ENCODE results near the gene TIPARP. TPM values are rescaled to one million over a fixed set of nuclear protein-coding genes. Genes with fewer than 3 reads are reported as not detected.

The TIPARP gene, protein sequence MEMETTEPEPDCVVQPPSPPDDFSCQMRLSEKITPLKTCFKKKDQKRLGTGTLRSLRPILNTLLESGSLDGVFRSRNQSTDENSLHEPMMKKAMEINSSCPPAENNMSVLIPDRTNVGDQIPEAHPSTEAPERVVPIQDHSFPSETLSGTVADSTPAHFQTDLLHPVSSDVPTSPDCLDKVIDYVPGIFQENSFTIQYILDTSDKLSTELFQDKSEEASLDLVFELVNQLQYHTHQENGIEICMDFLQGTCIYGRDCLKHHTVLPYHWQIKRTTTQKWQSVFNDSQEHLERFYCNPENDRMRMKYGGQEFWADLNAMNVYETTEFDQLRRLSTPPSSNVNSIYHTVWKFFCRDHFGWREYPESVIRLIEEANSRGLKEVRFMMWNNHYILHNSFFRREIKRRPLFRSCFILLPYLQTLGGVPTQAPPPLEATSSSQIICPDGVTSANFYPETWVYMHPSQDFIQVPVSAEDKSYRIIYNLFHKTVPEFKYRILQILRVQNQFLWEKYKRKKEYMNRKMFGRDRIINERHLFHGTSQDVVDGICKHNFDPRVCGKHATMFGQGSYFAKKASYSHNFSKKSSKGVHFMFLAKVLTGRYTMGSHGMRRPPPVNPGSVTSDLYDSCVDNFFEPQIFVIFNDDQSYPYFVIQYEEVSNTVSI
- 89.9 and 103 TPM in 2 replicates for total RNA-seq (2014; rRNA removed)
- 32.7 TPM for polyA plus RNA-seq (2012)

DNA sequence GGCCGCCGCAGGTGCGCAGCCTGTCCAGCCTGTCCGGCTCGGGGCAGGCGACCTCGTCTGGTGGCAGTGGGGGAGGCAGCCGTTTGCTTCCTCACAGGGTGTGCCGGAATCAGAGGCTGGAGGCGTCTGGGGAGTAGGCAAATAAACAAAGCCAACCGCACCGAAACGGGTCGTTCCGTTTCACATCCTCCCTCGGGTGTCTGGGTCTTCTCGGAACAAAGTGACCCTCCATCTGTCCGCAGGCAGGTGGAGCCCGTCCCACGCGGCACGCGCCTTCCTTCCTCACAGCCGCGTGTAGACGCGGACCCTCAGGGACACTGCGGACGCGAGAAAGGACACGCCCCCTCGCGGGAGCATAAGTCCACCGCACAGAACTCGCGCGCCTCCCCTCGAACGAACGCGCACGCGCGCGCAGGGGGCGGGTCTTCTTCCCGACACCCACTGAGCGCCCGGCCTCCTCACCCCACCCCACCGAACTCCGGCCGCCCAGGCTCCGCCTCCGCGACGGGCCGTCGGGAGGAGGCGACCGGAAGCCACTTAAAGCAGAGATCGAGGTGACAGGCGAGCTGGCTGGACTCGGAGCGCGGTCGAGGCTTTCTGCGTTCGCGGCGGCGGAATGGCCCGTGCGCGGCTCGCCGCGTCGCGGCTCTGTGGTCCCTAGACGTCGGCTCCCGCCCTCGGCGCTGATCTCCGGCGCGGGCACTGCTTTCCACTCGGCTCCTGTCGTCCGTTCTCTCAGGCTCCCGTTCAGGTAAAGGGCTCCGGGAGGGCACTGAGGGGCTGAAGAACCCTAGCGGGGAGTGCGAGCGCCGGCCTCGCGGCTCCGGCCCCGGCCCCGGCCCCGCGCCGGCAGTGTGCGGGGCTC lies at the start of gene TIPARP:
TIPARP (plus strand) TSS at position 545 of the 865 bp plus-strand sequence. CDS start 3,108 bp downstream, outside the sequence.
- DNase-seq (ENCODE audit: low read depth), result peak; percentile 98

DNA sequence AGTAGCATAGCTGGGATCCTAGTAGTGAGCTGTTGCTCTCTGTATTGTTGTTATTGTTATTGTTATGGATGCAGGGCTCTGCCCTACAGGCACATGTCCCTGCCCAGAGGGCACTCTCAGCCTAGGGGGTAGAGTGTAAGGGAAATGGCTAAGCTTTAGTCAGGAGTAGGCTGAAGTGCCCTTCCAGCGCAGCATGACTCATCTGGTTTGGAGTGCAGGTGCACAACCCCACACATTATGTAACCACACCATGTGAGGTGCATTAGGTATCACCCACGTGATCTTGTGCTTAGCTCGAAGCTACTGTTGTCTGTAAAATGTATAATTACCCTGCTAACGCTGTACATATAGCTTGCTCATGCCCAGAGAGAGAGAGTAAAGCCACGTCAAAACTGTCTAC lies 48.3 kb upstream of the TIPARP start:
- DNase-seq (ENCODE audit: low read depth), result no peak

DNA sequence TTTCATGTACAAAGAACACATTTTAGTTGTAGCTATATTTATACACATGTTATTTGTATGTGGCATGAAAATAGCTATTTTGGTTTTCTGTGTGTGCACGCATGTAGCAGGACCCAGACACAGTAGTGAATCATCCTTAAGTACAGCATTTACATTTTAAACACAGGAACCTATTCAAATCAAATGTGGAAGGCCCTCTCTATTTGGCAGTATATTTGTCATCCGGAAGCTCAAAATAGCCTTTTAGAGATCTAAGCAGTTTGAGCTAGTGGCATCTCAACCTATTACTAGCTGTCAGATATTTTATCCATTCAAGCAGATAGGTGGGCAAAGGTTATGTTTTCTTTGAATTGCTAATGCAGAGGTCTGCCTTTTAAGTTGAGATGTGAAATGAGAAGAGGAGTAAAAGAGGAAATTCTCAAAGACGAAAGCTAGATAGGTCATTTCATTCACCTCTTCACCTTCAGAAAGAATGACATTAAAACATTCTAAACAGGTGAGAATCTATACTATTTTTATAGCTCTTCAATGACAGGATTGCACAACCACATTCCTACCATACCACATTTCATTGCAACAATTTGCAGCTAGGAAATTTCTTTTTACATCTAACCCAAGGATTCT lies 46.3 kb upstream of the TIPARP start:
- DNase-seq (ENCODE audit: low read depth), result no peak

DNA sequence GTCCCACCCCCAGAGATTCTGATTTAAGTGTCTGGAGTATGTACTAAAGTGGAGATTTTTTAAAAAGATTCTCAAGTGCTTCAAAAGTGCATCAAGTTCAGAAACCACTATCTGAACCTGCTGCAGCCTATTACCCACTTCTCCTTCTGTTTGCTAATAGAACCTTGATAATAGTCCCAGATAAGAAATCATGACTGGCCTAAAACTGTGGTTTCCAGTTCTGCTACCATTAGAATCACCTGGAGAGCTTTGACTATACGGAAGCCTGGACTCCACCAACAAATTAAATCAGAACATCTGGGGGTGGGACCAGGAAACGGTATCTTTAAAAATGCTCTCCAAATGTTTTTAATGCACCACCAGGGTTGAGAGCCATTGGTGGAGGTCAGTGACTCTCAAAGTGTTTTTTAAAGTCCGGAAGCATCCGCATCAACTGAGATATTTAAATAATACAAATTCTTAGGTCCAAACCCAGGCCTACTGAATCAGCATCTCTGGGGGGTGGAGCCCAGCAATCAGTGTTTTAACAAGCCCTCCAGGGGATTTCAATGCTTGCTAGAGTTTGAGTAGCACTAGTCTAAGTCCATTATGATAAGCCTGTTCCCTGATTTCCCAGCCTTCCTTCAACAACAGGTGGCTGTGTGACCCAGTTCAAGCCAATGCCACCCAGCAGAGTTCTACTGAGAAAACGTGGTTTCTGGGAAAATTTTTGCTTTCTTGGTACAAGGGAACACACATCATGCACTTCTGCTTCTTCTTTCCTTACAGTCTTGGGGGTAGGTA lies 45.4 kb upstream of the TIPARP start:
- DNase-seq (ENCODE audit: low read depth), result peak; percentile 49

DNA sequence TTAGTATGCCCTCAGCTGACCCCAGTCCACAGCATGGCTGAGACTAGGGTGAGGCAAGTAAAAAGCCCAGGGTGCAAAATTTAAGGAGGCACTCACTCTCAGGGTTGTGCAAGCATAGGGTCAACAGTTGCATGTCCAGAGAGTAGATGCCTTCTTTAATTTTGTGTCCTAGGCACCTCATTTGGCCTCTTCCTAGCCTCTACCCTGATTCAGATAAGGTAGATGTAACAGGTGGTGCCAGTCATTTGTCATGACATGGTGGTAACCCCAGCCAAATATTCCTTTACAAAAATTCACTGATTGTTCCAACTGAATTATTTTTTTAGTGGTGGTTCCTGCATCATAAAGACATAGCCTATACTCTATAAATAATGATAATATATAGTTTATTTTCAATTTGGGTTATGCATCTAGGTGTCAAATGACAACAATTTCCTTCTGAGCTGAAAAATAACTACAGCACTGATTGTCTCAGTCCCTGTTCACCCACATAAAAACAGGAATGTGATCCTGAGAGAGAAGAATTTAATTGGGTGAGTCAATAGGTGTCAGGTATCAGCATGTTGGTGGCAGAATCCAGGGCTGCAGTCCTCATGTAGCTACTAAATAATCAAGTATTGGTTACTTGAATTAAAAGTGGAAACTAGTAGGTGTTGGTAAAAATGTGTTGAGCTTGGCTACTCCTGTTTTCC lies 44.2 kb upstream of the TIPARP start:
- DNase-seq (ENCODE audit: low read depth), result peak; percentile 78

DNA sequence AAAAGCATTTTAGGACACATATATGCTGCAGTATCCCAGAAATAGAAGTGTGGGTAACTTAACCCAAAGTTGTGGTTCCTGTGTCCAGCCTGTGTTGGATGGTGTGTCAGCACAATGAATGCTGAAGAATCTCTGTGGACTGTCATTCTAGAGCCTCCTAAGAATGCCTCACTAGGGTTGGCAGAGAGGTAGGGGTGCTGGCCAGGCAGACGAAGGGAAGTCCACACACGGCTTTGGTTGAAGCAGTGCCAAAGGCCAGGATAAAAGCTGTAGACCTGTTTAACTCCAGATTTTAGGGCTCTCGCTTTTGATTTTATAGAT lies 43.7 kb upstream of the TIPARP start:
- DNase-seq (ENCODE audit: low read depth), result peak; percentile 83

DNA sequence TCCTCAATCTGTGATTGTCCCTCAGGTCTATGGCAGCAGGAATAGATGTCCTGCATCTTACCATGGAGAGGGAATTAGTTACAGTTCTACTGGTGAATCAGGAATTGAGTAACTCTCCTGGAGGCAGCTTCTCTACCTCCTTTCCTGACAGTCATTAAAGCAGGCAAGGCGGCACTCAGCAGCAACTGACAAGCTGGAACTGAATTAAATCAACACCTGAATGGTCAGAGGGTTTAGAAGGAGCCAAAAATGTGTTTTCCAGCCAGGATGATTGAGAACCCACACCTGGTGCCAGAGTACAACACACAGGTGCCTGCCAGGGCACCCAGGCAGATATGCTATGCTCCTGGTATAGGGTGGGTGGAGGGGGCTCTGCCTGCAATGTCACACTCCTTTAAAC lies 43.1 kb upstream of the TIPARP start:
- no peak for DNase-seq (ENCODE audit: low read depth)

DNA sequence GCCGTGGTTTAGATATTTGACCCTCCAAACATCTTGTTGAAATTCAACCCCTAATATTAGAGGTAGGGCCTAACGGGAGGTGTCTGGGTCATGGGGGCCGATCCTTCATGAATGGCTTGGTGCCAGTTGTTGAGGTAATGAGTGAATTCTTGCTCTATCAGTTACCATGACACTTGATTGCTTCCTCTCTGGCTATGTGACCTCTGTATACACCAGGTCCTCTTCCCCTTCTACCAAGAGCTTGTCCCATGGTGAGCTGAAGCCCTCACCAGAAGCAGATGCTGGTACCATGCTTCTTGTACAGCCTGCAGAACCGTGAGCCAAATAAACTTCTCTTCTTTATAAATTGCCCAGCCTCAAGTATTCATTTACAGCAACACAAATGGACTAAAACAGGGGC lies 41.8 kb upstream of the TIPARP start:
- DNase-seq (ENCODE audit: low read depth), result no peak

DNA sequence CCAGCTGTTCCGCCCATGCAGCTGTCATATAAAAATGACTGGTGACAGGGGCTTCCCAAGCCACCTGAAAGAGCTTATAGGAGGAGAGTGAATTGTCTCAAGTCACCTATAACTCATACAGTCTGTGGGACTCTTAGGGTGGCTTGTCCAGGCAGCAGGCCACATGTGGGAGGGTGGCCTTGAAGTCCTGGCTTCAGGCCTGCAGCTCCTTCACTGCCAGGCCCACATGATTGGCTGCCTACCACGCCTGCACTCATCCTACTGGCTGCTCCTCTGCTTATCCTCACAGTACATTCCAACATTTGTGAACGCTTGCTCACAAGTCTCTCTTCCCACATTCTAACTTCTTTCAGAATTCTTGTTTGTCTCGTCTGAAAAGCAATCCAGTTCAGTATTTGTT lies 41.1 kb upstream of the TIPARP start:
- DNase-seq (ENCODE audit: low read depth), result peak; percentile 64

DNA sequence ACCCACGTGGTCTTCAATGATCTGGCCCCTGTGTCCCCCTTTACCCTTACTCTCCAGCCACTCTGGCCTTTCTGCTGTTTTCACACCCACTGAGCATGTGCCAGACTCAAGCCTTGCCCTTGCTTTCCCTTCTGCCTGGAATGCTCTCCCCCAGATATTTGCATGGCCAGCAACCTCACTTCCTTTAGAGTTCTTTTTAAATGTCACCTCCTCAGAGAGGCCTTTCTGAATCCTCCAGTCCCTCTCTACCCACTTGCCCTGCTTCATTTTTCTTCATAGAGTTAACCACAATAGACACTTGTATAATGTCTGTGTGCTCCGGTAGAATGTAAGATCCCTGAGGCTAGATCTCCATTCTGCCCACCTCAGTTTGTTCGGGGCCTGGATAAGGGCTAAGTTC lies 39.4 kb upstream of the TIPARP start:
- DNase-seq (ENCODE audit: low read depth), result no peak

DNA sequence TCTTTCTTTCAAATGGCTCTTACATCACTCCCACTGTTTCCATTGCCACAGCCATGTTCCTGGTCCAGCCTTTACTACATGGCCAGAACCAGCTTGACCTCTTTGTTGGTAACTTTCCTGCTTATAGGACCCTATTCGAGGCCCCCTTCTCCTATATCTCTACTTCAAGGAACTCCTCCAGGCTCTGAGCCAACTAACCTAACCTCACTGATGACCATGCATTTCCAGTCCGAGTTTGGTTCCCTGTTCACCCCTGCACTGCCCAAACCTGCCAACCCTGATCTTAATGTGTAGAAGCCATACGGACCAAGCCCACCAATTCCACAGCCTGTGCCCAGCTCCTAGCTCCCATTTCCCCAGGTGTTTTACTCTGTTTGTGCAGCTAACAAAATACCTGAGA lies 38.4 kb upstream of the TIPARP start:
- DNase-seq (ENCODE audit: low read depth), result no peak

DNA sequence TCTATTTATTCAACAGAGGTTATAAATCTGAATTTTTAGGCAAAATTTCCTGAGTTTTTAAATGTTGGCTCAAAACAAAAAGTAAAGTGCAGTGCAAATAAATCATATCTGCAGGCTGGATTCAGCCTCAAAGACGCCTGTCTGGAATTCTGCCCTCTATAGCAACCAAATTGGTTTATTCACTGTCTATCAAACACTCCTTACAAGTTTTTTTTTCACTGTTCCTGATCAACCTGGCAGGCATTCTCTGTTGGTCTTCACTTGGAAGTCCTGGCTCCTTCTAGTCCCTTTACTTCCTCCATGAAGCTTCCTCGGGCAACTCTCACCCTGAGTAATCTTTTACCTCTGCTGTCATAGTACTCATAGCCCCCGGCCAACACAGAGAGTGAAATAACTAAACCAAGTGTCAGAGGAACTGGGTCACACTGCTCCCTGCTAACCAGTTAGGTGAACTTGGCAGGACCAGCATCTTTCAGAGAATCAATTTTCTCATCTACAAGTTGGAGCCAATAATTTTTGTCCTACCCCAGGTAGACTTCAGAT lies 36.8 kb upstream of the TIPARP start:
- no peak for DNase-seq (ENCODE audit: low read depth)

DNA sequence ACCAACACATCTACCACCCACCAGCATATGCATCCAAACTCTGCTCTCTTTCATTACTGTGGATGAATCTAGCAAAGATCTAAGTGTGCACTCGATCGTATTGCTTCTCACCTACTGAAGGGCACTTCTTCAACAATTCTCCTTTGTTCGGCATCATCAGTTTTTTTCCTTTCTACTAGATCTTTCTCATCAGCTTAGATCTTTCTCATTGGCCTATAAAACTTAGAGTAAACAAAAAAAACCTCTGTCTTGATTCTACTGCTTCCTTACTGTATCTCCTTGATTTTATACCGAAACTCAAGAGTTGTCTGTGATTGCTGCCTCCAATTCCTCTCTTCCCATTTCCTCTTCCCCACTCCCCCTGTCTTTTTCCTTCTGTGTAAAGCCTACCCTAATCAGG lies 36.1 kb upstream of the TIPARP start:
- no peak for DNase-seq (ENCODE audit: low read depth)

DNA sequence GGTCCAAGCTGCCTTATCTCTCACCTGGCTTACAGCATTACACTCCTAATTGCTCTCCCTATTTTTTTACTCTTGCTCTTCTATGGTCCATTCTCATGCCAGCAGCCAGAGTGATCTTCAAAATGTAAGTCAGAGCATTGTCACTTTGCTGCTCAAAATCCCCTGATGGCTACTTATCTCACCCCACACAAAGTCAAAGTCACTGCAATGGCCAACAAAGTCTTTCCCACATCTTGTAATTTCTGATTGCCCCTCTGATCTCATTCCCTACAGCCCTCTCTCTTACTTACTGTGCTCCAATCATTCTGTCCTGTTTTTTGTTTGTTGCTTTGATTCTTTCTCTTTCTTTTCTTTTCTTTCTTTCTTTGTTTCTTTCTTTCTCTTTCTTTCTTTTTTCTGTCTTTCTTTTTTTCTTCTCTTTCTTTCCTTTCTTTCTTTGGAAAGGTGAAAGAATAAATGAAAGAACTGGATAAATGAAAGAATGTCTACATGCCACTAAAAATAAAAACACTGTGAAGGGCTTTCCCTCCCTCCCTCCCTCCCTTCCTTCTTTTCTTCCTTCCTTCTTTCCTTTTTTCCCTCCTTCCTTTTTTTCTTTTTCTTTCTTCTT lies 34.9 kb upstream of the TIPARP start:
- DNase-seq (ENCODE audit: low read depth), result no peak

DNA sequence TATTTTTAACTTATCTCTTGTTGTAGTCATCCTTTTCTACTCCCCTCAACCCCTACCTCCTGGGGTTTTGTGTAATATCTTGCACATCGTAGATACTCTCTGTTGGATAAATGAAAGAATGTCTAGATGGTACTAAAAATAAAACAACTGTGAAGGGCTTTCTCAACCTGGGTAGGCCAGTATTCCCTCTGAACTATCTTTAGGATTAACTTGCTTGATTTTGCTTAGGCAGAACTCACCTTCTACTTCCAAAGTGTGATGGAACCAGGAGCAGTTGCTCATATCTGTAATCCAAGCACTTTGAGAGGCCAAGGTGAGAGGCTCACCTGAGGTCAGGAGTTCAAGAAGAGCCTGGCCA lies 32.8 kb upstream of the TIPARP start:
- no peak for DNase-seq (ENCODE audit: low read depth)

DNA sequence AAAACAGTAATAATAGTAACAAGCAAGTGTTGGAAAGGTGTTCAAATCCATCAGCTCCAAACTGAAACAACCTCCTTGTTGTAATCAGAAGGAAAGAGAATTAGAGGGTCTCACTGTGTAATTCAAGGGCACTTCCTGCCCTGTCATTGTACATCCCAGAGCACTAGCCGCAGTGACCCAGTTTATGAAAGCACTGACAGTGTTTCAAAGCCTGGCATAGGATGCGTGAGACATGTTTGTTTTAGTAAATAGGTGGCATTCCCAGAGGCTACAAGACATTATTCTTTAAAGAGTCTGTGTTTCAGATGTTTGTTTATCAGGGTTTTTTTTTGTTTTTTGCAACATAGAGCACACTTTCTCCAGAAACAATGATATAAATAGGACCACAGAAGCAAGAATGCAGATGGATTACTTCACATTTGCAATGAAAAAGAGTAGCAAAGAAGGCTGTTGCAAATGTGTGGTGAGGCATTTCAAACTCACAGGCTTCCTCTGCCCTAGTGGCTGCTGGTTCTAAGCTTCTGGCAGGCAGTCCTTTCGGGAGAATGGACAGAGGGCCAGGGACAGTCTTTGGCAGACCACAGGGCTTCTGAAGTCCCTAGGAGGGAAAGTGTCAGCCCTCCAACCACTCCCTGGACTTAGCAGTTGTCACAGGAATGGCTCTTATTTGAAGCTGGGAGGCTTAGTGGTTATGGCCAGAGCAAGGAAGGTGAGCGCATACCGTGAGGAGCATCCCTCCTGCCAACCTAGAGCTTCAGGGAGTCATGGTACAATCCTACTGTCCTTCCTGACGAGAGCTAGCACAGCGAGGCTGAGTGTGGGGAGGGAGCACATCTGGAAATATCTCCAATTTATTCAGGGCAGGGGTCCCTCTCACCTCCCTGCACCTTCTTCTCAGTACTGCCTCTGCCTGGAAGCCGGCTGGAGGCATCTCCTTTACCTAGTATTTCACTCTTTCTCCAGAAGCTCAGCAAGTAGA lies 31.4 kb upstream of the TIPARP start:
- no peak for DNase-seq (ENCODE audit: low read depth)

DNA sequence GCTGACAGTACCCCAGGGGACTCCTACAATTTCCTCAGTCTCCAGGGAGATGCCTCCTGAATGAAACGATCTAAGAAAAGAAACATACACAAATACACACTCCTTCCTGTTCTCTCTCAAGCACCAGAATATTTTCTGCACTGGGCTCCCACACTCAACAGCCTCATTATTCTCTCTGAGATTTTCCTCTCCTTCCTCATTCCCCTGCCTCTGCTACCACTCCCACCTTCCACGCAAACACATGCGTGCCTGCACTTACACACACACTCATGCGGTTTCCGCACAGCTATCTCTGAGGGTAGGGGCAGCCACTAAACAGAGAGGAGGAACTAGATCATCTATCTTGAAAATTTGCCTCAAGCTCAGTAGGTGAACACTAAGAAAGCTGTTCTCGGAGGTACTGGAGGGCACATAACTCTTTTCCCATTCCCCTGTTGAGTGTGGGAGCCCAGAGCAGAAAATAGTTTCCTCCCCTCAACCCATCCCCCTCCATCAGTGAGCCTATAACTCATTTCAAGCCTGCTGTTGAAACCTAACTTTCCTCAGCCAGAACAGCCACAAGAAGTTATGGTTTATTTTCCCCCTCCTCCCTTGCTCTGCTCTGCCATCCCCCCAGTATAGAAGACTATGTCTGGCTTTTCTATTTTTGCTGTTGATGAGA lies 30.5 kb upstream of the TIPARP start:
- no peak for DNase-seq (ENCODE audit: low read depth)

DNA sequence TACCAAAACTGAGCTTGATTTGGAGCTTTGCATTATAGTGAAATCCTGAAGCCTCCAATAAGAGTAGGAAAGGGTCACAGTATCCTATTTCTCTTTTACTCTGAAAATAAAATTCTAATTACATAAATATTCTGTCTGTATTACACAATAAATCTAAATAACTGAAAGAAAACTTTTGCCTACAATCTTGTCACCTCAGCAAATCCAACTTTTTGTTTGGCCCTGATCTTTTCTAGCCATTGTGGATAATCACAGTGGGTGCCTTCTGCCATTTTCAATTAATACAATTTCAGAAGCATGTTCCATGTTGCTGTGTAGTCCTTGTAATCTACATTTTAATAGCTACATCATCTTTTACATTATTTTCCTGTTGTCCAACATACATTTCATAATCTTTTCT lies 29.4 kb upstream of the TIPARP start:
- no peak for DNase-seq (ENCODE audit: low read depth)
